Ishikawa (cell line): ENCODE measurements around the gene GNG12.

Source experiments
- TEAD4 ChIP-seq: IDR thresholded peaks from 2 replicates; pipeline ENCODE4 v1.6.1; 2012
- YY1 ChIP-seq: IDR thresholded peaks from 2 replicates; pipeline ENCODE4 v1.6.1; 2012; ENCODE audit warnings: low read depth
- TF ChIP-seq, protein P1 (sequence below): IDR thresholded peaks from 2 replicates; pipeline ENCODE4 v1.6.1; 2012

DNA sequence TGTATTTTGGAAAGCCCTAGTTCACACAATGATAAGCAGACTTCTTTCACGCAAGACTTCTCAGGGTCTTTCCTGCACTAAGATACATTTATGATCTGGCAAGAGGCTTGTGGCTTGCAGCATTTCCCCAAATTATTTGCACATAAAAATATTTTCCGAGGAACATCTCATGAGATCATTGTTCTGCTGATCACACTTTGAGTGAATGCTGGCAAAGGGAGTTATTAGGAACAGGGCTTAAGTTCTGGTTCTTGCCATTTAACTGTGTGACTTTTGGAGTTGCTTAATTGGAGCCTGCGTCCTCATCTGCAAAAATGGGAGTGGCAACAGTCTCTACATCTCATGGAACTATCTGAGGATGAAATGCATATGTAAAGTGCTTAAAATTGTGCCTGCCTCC lies 98.1 kb downstream of the GNG12 start:
- TF ChIP-seq YY1 (no peak), TEAD4 (no peak)
- TF ChIP-seq, protein P1, sequence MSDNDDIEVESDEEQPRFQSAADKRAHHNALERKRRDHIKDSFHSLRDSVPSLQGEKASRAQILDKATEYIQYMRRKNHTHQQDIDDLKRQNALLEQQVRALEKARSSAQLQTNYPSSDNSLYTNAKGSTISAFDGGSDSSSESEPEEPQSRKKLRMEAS = no peak
